IMR-90 (cell line): ENCODE data around the gene DMD. TPM values are rescaled to one million over a fixed set of nuclear protein-coding genes. Genes with fewer than 3 reads are reported as not detected.

Experiments
- ATAC-seq: fragments of 200-7000 bp; cut with Tn5 transposase; 2 replicates; pipeline ENCODE4 v1.9.1; 2020; ENCODE audit warnings: low read depth, mild to moderate bottlenecking, moderate library complexity
- BruUV-seq: library from RNA; stranded (reverse); fragments of 400-500 nt; replicated peaks from 2 replicates; lab custom pipeline; 2021; lab: Mats Ljungman, UMichigan
- CTCF ChIA-PET: fragments of 300-600 bp; formaldehyde crosslinking; extraction: SDS; loops from one replicate; lab custom pipeline; 2021; ENCODE audit warnings: antibody characterized with exemption; lab: Yijun Ruan, JAX
- POLR2A ChIA-PET: fragments of 300-600 bp; sonication (Branson Sonifier 250); formaldehyde crosslinking; loops from one replicate; lab custom pipeline; 2022; ENCODE audit warnings: antibody characterized with exemption; ENCODE audit not compliant: unreplicated experiment; lab: Charles Lee
- DNase-seq: peaks from one replicate; pipeline ENCODE4 v3.0.0; 2013
- H2AFZ ChIP-seq: replicated peaks from 2 replicates; pipeline ENCODE3; 2013; ENCODE audit warnings: low read length, mild to moderate bottlenecking; ENCODE audit not compliant: poor library complexity
- H2AK5ac ChIP-seq: 2 replicates; pipeline ENCODE4 v1.6.1; 2013; ENCODE audit warnings: low read depth, low read length, inconsistent platforms
- H2AK9ac ChIP-seq: replicated peaks from 2 replicates; pipeline ENCODE3; 2013; ENCODE audit warnings: mild to moderate bottlenecking, low read depth, low read length, moderate library complexity; ENCODE audit not compliant: poor library complexity
- H2BK120ac ChIP-seq: 2 replicates; pipeline ENCODE4 v1.6.1; 2013; ENCODE audit warnings: low read depth, low read length, inconsistent platforms
- H2BK15ac ChIP-seq: 3 replicates; pipeline ENCODE4 v1.6.1; 2013; ENCODE audit warnings: low read depth, low read length, inconsistent platforms
- H2BK20ac ChIP-seq: 2 replicates; pipeline ENCODE4 v1.6.1; 2013; ENCODE audit warnings: low read depth, mild to moderate bottlenecking, inconsistent platforms, low read length, moderate library complexity
- H2BK5ac ChIP-seq: 2 replicates; pipeline ENCODE4 v1.6.1; 2013; ENCODE audit warnings: mild to moderate bottlenecking, low read depth, low read length, inconsistent platforms; ENCODE audit not compliant: poor library complexity, severe bottlenecking
- H3K14ac ChIP-seq: replicated peaks from 2 replicates; pipeline ENCODE4 v1.6.1; 2013; ENCODE audit warnings: low read depth, low read length, inconsistent platforms
- H3K18ac ChIP-seq: 2 replicates; pipeline ENCODE4 v1.6.1; 2013; ENCODE audit warnings: low read depth, low read length, control low read depth
- H3K23ac ChIP-seq: 2 replicates; pipeline ENCODE4 v1.6.1; 2013; ENCODE audit warnings: low read depth, low read length, inconsistent platforms
- H3K27ac ChIP-seq: 2 replicates; pipeline ENCODE4 v1.5.1; 2013; ENCODE audit warnings: mild to moderate bottlenecking, control low read depth, low read length; ENCODE audit not compliant: insufficient read depth
- H3K27me3 ChIP-seq: 2 replicates; pipeline ENCODE4 v1.6.1; 2013; ENCODE audit warnings: low read length; ENCODE audit not compliant: control insufficient read depth, insufficient read depth
- H3K36me3 ChIP-seq: 2 replicates; pipeline ENCODE4 v1.6.1; 2013; ENCODE audit warnings: low read length, mixed read lengths; ENCODE audit not compliant: control insufficient read depth, insufficient read depth
- H3K4ac ChIP-seq: 2 replicates; pipeline ENCODE4 v1.6.1; 2013; ENCODE audit warnings: low read depth, low read length, inconsistent platforms
- H3K4me1 ChIP-seq: 2 replicates; pipeline ENCODE4 v1.6.1; 2013; ENCODE audit warnings: low read length, mixed read lengths; ENCODE audit not compliant: control insufficient read depth, insufficient read depth
- H3K4me2 ChIP-seq: 2 replicates; pipeline ENCODE4 v1.6.1; 2013; ENCODE audit warnings: low read depth, mild to moderate bottlenecking, control low read depth, low read length, moderate library complexity
- H3K4me3 ChIP-seq: 2 replicates; pipeline ENCODE4 v1.5.1; 2013; ENCODE audit warnings: low read depth, mild to moderate bottlenecking, control low read depth, low read length, moderate library complexity; ENCODE audit not compliant: insufficient read depth
- H3K56ac ChIP-seq: 2 replicates; pipeline ENCODE4 v1.6.1; 2013; ENCODE audit warnings: low read length, inconsistent platforms; ENCODE audit not compliant: insufficient read depth; ENCODE audit errors: extremely low read depth
- H3K79me1 ChIP-seq, 2 experiments: 2 replicates each; pipeline ENCODE4 v1.6.1; 2013; ENCODE audit warnings: low read length in 2 of 2, inconsistent platforms in 1 of 2, low read depth in 1 of 2
- H3K9ac ChIP-seq: 2 replicates; pipeline ENCODE4 v1.6.1; 2013; ENCODE audit warnings: low read depth, low read length, control low read depth
- H3K9me1 ChIP-seq: 2 replicates; pipeline ENCODE4 v1.6.1; 2013; ENCODE audit warnings: low read length, inconsistent platforms; ENCODE audit not compliant: insufficient read depth
- H3K9me3 ChIP-seq: 2 replicates; pipeline ENCODE4 v1.6.1; 2013; ENCODE audit warnings: low read length; ENCODE audit not compliant: control insufficient read depth, insufficient read depth
- H4K20me1 ChIP-seq: 2 replicates; pipeline ENCODE4 v1.6.1; 2013; ENCODE audit warnings: low read length, inconsistent platforms; ENCODE audit not compliant: insufficient read depth
- H4K5ac ChIP-seq: 2 replicates; pipeline ENCODE4 v1.6.1; 2013; ENCODE audit warnings: mild to moderate bottlenecking, low read depth, low read length, control low read depth
- H4K8ac ChIP-seq, 2 experiments: 2 replicates each; pipeline ENCODE4 v1.6.1; 2013; ENCODE audit warnings: low read depth in 2 of 2, low read length in 2 of 2, control low read depth in 1 of 2, inconsistent platforms in 1 of 2
- H4K91ac ChIP-seq: 2 replicates; pipeline ENCODE4 v1.6.1; 2013; ENCODE audit warnings: low read depth, low read length, inconsistent platforms; ENCODE audit not compliant: insufficient read depth
- BHLHE40 ChIP-seq: fragments of 150-350 bp; IDR thresholded peaks from 2 replicates; pipeline ENCODE4 v1.6.1; 2016; ENCODE audit warnings: mild to moderate bottlenecking, low read depth, low read length
- CEBPB ChIP-seq: IDR thresholded peaks from 2 replicates; pipeline ENCODE4 v1.6.1; 2012; ENCODE audit warnings: low read depth, low read length, improper control_type of control experiment
- CHD1 ChIP-seq: IDR thresholded peaks from 2 replicates; pipeline ENCODE4 v1.6.1; 2012; ENCODE audit warnings: low read depth, low read length, improper control_type of control experiment
- CTCF ChIP-seq: conservative IDR thresholded peaks from 2 replicates; pipeline ENCODE4 v1.5.1; 2012; ENCODE audit warnings: mild to moderate bottlenecking, low read depth, low read length, improper control_type of control experiment
- ELK1 ChIP-seq: fragments of 150-350 bp; IDR thresholded peaks from 2 replicates; pipeline ENCODE4 v1.6.1; 2016; ENCODE audit warnings: low read depth, mild to moderate bottlenecking, low read length, moderate library complexity, borderline replicate concordance
- FOS ChIP-seq: fragments of 150-350 bp; IDR thresholded peaks from 2 replicates; pipeline ENCODE4 v1.6.1; 2016; ENCODE audit warnings: low read depth, low read length
- MAFK ChIP-seq: IDR thresholded peaks from 2 replicates; pipeline ENCODE4 v1.6.1; 2012; ENCODE audit warnings: low read depth, low read length, improper control_type of control experiment
- MAZ ChIP-seq: IDR thresholded peaks from 2 replicates; pipeline ENCODE4 v1.6.1; 2012; ENCODE audit warnings: low read depth, mild to moderate bottlenecking, low read length, improper control_type of control experiment, moderate library complexity, borderline replicate concordance
- MXI1 ChIP-seq: IDR thresholded peaks from 2 replicates; pipeline ENCODE4 v1.6.1; 2012; ENCODE audit warnings: low read depth, mild to moderate bottlenecking, low read length, moderate library complexity, borderline replicate concordance
- NFE2L2 ChIP-seq: fragments of 150-350 bp; IDR thresholded peaks from 2 replicates; pipeline ENCODE4 v1.6.1; 2016; ENCODE audit warnings: low read depth, mild to moderate bottlenecking, low read length
- POLR2A ChIP-seq: IDR thresholded peaks from 2 replicates; pipeline ENCODE4 v1.6.1; 2012; ENCODE audit warnings: mild to moderate bottlenecking, low read depth, low read length
- RAD21 ChIP-seq: IDR thresholded peaks from 2 replicates; pipeline ENCODE4 v1.6.1; 2012; ENCODE audit warnings: low read length, improper control_type of control experiment
- RCOR1 ChIP-seq: IDR thresholded peaks from 2 replicates; pipeline ENCODE4 v1.6.1; 2012; ENCODE audit warnings: mild to moderate bottlenecking, low read length, improper control_type of control experiment; ENCODE audit not compliant: insufficient replicate concordance
- RFX5 ChIP-seq: IDR thresholded peaks from 2 replicates; pipeline ENCODE4 v1.8.0; 2012; ENCODE audit warnings: low read depth, mild to moderate bottlenecking, low read length, moderate library complexity
- SMC3 ChIP-seq: fragments of 150-350 bp; IDR thresholded peaks from 2 replicates; pipeline ENCODE4 v1.6.1; 2016; ENCODE audit warnings: low read depth, mild to moderate bottlenecking, antibody characterized with exemption, low read length, moderate library complexity
- USF2 ChIP-seq: fragments of 150-350 bp; IDR thresholded peaks from 2 replicates; pipeline ENCODE4 v1.6.1; 2017; ENCODE audit warnings: mild to moderate bottlenecking, antibody characterized with exemption, low read length, low read depth
- WGBS, 2 experiments: methylation state at CpG; one replicate each; pipeline versions ENCODE4 v1.1.5 to v1.1.7; 2013; ENCODE audit warnings: missing lambda C conversion rate in 2 of 2; ENCODE audit not compliant: insufficient read length in 1 of 2; ENCODE audit errors: extremely low coverage in 2 of 2; 5-methylcytosine and 5-hydroxymethylcytosine counted together
- dilution Hi-C: fragments of 300-500 bp; cut with HindIII; formaldehyde crosslinking; loops from one replicate; pipeline ENCODE4 v1.14.3; 2018; ENCODE audit warnings: low sequenced_read_pairs; ENCODE audit not compliant: unreplicated experiment
- in situ Hi-C: fragments of 300-500 bp; cut with MboI; formaldehyde crosslinking; loops from 3 replicates; pipeline ENCODE4 v1.14.3; 2019; ENCODE audit warnings: low sequenced_read_pairs, inconsistent platforms, mixed read lengths
- intact Hi-C: fragments of 100-400 bp; cut with micrococcal nuclease; formaldehyde crosslinking; loops from 2 replicates; pipeline ENCODE4 v1.10.0; 2022
- polyA plus RNA-seq, 3 experiments: library from polyadenylated mRNA; depleted of rRNA; stranded (reverse); fragments of >200 nt; gene quantifications; 2 replicates each; pipeline ENCODE4 v1.2.3, GENCODE V29; 2012; ENCODE audit warnings: low replicate concordance in 1 of 3
- total RNA-seq: library from RNA; depleted of rRNA; stranded (reverse); fragments of >200 nt; gene quantifications from 2 replicates; pipeline ENCODE4 v1.2.3, GENCODE V29; 2012

The DMD gene
- total and polyA plus RNA-seq, 2 of the 4 experiments (the other 2 are of a cell fraction) = 6.6 to 11.8 TPM

- no peak overlapping the region for H3K9ac ChIP-seq
- H2AK5ac ChIP-seq = no peak overlapping the region
- H4K8ac ChIP-seq = no peak overlapping the region
- ChIA-PET CTCF (no interaction called here), POLR2A (no interaction called here)
- no peak overlapping the region for H4K91ac ChIP-seq
- H3K36me3 ChIP-seq = no peaks in the 10 kb centered on the region
- no peaks in the 10 kb centered on the region for H3K79me1 ChIP-seq
- dilution Hi-C loops (no loop called here), intact Hi-C loops (no loop called here), in situ Hi-C loops (no loop called here)
- H3K27ac ChIP-seq = no peak overlapping the region
- no peak overlapping the region for H3K4me3 ChIP-seq
- no peaks in the 10 kb centered on the region for H4K20me1 ChIP-seq
- no peak overlapping the region for H2BK15ac ChIP-seq
- H2BK120ac ChIP-seq = no peak overlapping the region; the same call in 1 of the 2 replicates
- H2AFZ ChIP-seq = no peak overlapping the region
- no peaks in the 10 kb centered on the region for H3K9me3 ChIP-seq
- no peak overlapping the region for H3K23ac ChIP-seq
- no CpG with 5 or more reads among the region's 1 CpG for WGBS, 2 experiments
- H2AK9ac ChIP-seq = no peak overlapping the region
- H3K9me1 ChIP-seq = no peaks in the 10 kb centered on the region
- H3K56ac ChIP-seq = no peak overlapping the region
- H3K27me3 ChIP-seq = no peaks in the 10 kb centered on the region
- DNase-seq = no peak
- no peak overlapping the region for H3K4me2 ChIP-seq
- H3K4ac ChIP-seq = no peak overlapping the region
- no TSS peak for BruUV-seq
- no peak overlapping the region for H3K18ac ChIP-seq
- H2BK5ac ChIP-seq = no peak overlapping the region
- no peak overlapping the region for H2BK20ac ChIP-seq
- H3K4me1 ChIP-seq = no peaks in the 10 kb centered on the region
- no peak overlapping the region for H4K5ac ChIP-seq
- no peak overlapping the region for H3K14ac ChIP-seq
- no peak for ATAC-seq
- TF ChIP-seq MAFK (no peak), MXI1 (no peak), RFX5 (no peak), USF2 (no peak), RCOR1 (no peak), SMC3 (no peak), FOS (no peak), POLR2A (no peak), BHLHE40 (no peak), ELK1 (no peak), CHD1 (no peak), NFE2L2 (no peak), CTCF (no peak), CEBPB (no peak), MAZ (no peak), RAD21 (no peak)
Observed at GRCh38 chrX:31331015-31331414, 1880.3 kb downstream of the DMD start.
